HG02884 (cell line): Measurements from ENCODE around the gene ABCA9.

ENCODE experiments used
- ATAC-seq: cut with Tn5 transposase; IDR thresholded peaks from one replicate; pipeline ENCODE4 v1.9.1; 2021; ENCODE audit warnings: mild to moderate bottlenecking, moderate library complexity; ENCODE audit not compliant: unreplicated experiment

The ABCA9 gene

GRCh38 chr17:69069226-69069750, 8.6 kb upstream of the ABCA9 start:
- no peak for ATAC-seq

- no peak for ATAC-seq
These were observed 6.7 kb upstream of the ABCA9 start for GRCh38 chr17:69067274-69068047.

GRCh38 chr17:69066482-69066881, 5.8 kb upstream of the ABCA9 start:
- no peak for ATAC-seq

GRCh38 chr17:69065113-69065512, 4.4 kb upstream of the ABCA9 start:
- ATAC-seq: no peak

GRCh38 chr17:69064476-69064875, 3.7 kb upstream of the ABCA9 start:
- ATAC-seq: no peak

GRCh38 chr17:69064001-69064400, 3.3 kb upstream of the ABCA9 start:
- no peak for ATAC-seq

GRCh38 chr17:69062860-69063581, 2.3 kb upstream of the ABCA9 start:
- no peak for ATAC-seq

GRCh38 chr17:69061721-69062556, 1.2 kb upstream of the ABCA9 start:
- ATAC-seq: no peak

GRCh38 chr17:69059458-69060175, 1.1 kb downstream of the ABCA9 start:
- ATAC-seq: no peak

GRCh38 chr17:69058165-69058564, 2.6 kb downstream of the ABCA9 start:
- no peak for ATAC-seq

- ATAC-seq: no peak
These were observed 3.4 kb downstream of the ABCA9 start for GRCh38 chr17:69057280-69057679.

- no peak for ATAC-seq
These were observed 4.4 kb downstream of the ABCA9 start for GRCh38 chr17:69056179-69056823.

- no peak for ATAC-seq
These were observed 5.4 kb downstream of the ABCA9 start for GRCh38 chr17:69055334-69055733.

GRCh38 chr17:69050999-69051775, 9.5 kb downstream of the ABCA9 start:
- no peak for ATAC-seq

GRCh38 chr17:69048634-69049033, 12.1 kb downstream of the ABCA9 start:
- no peak for ATAC-seq

- no peak for ATAC-seq
These were observed 13.1 kb downstream of the ABCA9 start for GRCh38 chr17:69047368-69048263.

- no peak for ATAC-seq
These were observed 14.5 kb downstream of the ABCA9 start for GRCh38 chr17:69046121-69046807.

- ATAC-seq: no peak
These were observed 15.1 kb downstream of the ABCA9 start for GRCh38 chr17:69045646-69046045.
